GM18867 (cell line): ENCODE results near the gene IFT57.
"Not testable (repeated sequence)": the region's sequence is repeated elsewhere in the genome, so short reads cannot be mapped to it uniquely, and the experiment has no call there.

Experiments
- ATAC-seq: cut with Tn5 transposase; IDR thresholded peaks from one replicate; pipeline ENCODE4 v1.9.1; 2021; ENCODE audit warnings: mild to moderate bottlenecking, moderate library complexity; ENCODE audit not compliant: unreplicated experiment

The IFT57 gene

GRCh38 chr3:108171106-108171505, 51.1 kb downstream of the IFT57 start:
- ATAC-seq = no peak

GRCh38 chr3:108164391-108164790, 57.8 kb downstream of the IFT57 start:
- no peak for ATAC-seq

GRCh38 chr3:108159865-108160264, 62.4 kb downstream of the IFT57 start:
- no peak for ATAC-seq

GRCh38 chr3:108159105-108159504, 63.1 kb downstream of the IFT57 start:
- ATAC-seq = no peak

GRCh38 chr3:108158251-108158650, 64.0 kb downstream of the IFT57 start:
- no peak for ATAC-seq

GRCh38 chr3:108157273-108157672, 65.0 kb downstream of the IFT57 start:
- no peak for ATAC-seq

GRCh38 chr3:108156312-108156853, 65.8 kb downstream of the IFT57 start:
- no peak for ATAC-seq

GRCh38 chr3:108155642-108156041, 66.6 kb downstream of the IFT57 start:
- ATAC-seq = not testable (repeated sequence)

GRCh38 chr3:108153451-108153981, 68.7 kb downstream of the IFT57 start:
- peak; percentile 86 for ATAC-seq

- no peak for ATAC-seq
Measured at GRCh38 chr3:108152274-108152673, 70.0 kb downstream of the IFT57 start.

GRCh38 chr3:108150200-108150599, 72.0 kb downstream of the IFT57 start:
- ATAC-seq = no peak

- ATAC-seq = no peak
Measured at GRCh38 chr3:108146139-108146538, 76.1 kb downstream of the IFT57 start.

GRCh38 chr3:108145578-108145977, 76.6 kb downstream of the IFT57 start:
- no peak for ATAC-seq

GRCh38 chr3:108137460-108137814, 84.8 kb downstream of the IFT57 start:
- ATAC-seq = no peak

- ATAC-seq = no peak
Measured at GRCh38 chr3:108136561-108137459, 85.4 kb downstream of the IFT57 start.

GRCh38 chr3:108134555-108134880, 87.7 kb downstream of the IFT57 start:
- peak; percentile 46 for ATAC-seq

GRCh38 chr3:108133858-108134554, 88.2 kb downstream of the IFT57 start:
- ATAC-seq = peak; percentile 67

GRCh38 chr3:108133048-108133369, 89.2 kb downstream of the IFT57 start:
- ATAC-seq = no peak

- no peak for ATAC-seq
Measured at GRCh38 chr3:108131475-108132134, 90.6 kb downstream of the IFT57 start.

- no peak for ATAC-seq
Measured at GRCh38 chr3:108130701-108131474, 91.3 kb downstream of the IFT57 start.

- no peak for ATAC-seq
Measured at GRCh38 chr3:108130236-108130635, 92.0 kb downstream of the IFT57 start.
